ENCODE data around the gene DLEU7. TPM values are rescaled to one million over a fixed set of nuclear protein-coding genes. Genes with fewer than 3 reads are reported as not detected.

Gene DLEU7
- total RNA-seq, 1 experiment from 2014 or later = not detected

DNA sequence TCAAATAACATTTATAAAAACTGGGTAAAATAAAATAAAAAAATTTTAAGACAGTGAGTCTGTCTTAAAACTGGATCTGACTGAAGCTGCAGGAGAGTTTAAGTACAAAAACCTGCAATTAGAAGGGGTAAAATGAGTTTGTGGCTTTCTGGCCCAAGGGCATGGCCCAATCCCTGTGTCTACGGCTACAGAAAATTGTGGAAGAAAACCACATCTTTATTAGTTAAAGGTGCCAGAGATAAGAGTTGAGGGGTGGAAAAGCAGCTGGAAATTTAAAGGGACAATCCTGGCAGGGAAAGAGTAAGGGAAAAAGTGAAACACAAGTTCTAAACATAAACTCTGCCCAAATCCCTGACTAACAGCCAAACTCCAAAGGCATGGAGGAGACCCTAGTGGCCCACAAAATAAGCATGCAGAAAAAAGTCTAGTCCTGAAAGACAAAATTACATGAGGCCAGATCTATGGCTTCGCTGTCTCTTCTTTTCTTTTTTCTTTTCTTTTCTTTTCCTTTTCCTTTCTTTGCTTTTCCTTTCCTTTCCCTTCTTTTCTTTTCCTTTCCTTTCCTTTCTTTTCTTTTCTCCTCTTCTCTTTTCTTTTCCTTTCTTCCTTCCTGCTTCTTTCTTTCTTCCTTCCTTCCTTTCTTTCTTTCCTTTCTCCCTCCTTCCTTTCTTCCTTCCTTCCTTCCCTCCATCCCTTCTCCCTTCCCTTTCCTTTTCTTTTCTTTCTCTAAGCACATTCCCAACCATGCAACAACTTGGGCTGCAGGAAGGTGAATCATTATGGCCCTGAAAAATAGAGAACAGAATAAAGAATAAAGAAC is 23.5 kb upstream of the DLEU7 start:
- DNase-seq (ENCODE audit: low read depth in 1 of 2, low spot score in 2 of 2) = no peak
- Histone ChIP-seq H3K4me1 (replicated peaks) (no peaks in the 10 kb centered on the region), H3K36me3 (no peaks in the 10 kb centered on the region)

GRCh38 chr13:50864492-50864891 is 21.0 kb upstream of the DLEU7 start:
- Histone ChIP-seq H3K27me3 (replicated peaks) (no peaks in the 10 kb centered on the region), H3K36me3 (no peaks in the 10 kb centered on the region), H3K9me3 (replicated peaks) (no peaks in the 10 kb centered on the region), H3K4me1 (replicated peaks) (no peaks in the 10 kb centered on the region), H3K4me3 (no peak overlapping the region), H3K27ac (no peak overlapping the region)
- no peak for DNase-seq (ENCODE audit: low read depth in 1 of 2, low spot score in 2 of 2)

More for the DNA sequence above, 23.5 kb upstream of the DLEU7 start:
- Histone ChIP-seq H3K4me3 (no peak overlapping the region), H3K27me3 (replicated peaks) (no peaks in the 10 kb centered on the region), H3K9me3 (replicated peaks) (no peaks in the 10 kb centered on the region), H3K27ac (no peak overlapping the region)

DNA sequence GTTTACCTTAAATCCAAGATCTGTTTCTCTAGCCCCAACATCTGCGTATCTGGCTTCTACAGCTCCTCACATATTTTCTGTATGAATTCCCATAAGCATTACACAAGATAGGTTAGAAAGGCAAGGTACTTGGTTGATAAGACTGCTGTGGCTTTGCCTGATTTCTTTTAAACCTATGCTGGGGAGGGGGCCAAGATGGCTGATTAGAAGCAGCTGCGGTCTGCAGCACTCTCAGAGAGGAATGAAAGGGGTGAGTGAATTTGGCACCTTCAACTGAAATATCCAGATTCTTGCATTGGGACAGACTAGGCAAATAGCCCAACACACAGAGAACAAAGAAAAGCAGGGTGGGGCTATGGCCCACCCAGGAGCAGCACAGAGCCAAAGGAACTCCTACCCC is 12.2 kb upstream of the DLEU7 start:
- no peaks in the 10 kb centered on the region for H3K36me3 ChIP-seq
- no peaks in the 10 kb centered on the region for H3K4me1 ChIP-seq (replicated peaks)
- H3K27me3 ChIP-seq (replicated peaks) = no peaks in the 10 kb centered on the region
- H3K27ac ChIP-seq = no peak overlapping the region
- DNase-seq (ENCODE audit: low read depth in 1 of 2, low spot score in 2 of 2) = no peak
- H3K9me3 ChIP-seq (replicated peaks) = no peaks in the 10 kb centered on the region
- H3K4me3 ChIP-seq = no peak overlapping the region

- no peaks in the 10 kb centered on the region for H3K36me3 ChIP-seq
- H3K4me3 ChIP-seq = no peak overlapping the region
- no peak overlapping the region for H3K27ac ChIP-seq
- H3K9me3 ChIP-seq (replicated peaks) = no peaks in the 10 kb centered on the region
- H3K4me1 ChIP-seq (replicated peaks) = no peaks in the 10 kb centered on the region
- H3K27me3 ChIP-seq (replicated peaks) = no peaks in the 10 kb centered on the region; the same call in 1 of the 2 replicates
- no peak for DNase-seq (ENCODE audit: low read depth in 1 of 2, low spot score in 2 of 2)
These were observed 7.0 kb upstream of the DLEU7 start for GRCh38 chr13:50850445-50850844.

DNA sequence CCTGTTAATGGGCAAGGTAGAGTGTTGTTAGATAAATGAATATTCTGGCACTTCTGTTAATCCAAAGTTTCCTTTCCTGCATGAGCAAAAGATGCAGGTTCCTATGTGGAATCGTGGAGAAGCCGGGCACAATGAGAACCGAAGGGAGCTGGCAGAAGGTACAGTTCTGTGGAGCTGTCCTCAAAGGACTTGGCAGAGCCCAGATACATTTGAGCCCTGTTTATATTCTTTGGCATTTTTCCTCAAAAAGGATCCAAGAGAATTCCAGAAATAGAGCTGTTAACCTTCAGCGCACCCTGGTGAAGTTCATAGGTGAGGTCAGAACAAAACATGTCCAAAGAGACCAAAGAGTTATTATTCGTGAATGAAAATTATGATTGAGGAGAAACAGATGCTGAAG is 4.0 kb upstream of the DLEU7 start:
- no peaks in the 10 kb centered on the region for H3K4me1 ChIP-seq (replicated peaks)
- H3K27me3 ChIP-seq (replicated peaks) = no peaks in the 10 kb centered on the region; the same call in 1 of the 2 replicates
- H3K27ac ChIP-seq = no peak overlapping the region
- H3K9me3 ChIP-seq (replicated peaks) = no peaks in the 10 kb centered on the region
- DNase-seq (ENCODE audit: low read depth in 1 of 2, low spot score in 2 of 2) = no peak
- H3K4me3 ChIP-seq = no peak overlapping the region
- no peaks in the 10 kb centered on the region for H3K36me3 ChIP-seq

GRCh38 chr13:50846861-50847475 is 3.5 kb upstream of the DLEU7 start:
- no peak for DNase-seq (ENCODE audit: low read depth in 1 of 2, low spot score in 2 of 2)
- Histone ChIP-seq H3K36me3 (no peaks in the 10 kb centered on the region), H3K27ac (no peak overlapping the region), H3K4me1 (replicated peaks) (no peaks in the 10 kb centered on the region), H3K9me3 (replicated peaks) (no peaks in the 10 kb centered on the region), H3K27me3 (replicated peaks) (no peaks in the 10 kb centered on the region; the same call in 1 of the 2 replicates), H3K4me3 (no peak overlapping the region)

GRCh38 chr13:50845211-50845610 is 1.7 kb upstream of the DLEU7 start:
- no peak overlapping the region for H3K27ac ChIP-seq
- H3K4me3 ChIP-seq = no peak overlapping the region
- no peaks in the 10 kb centered on the region for H3K4me1 ChIP-seq (replicated peaks)
- no peak for DNase-seq (ENCODE audit: low read depth in 1 of 2, low spot score in 2 of 2)
- no peaks in the 10 kb centered on the region; the same call in 1 of the 2 replicates for H3K27me3 ChIP-seq (replicated peaks)
- no peaks in the 10 kb centered on the region for H3K36me3 ChIP-seq
- H3K9me3 ChIP-seq (replicated peaks) = no peaks in the 10 kb centered on the region

- Histone ChIP-seq H3K9me3 (replicated peaks) (no peaks in the 10 kb centered on the region), H3K4me3 (no peak overlapping the region), H3K4me1 (replicated peaks) (no peaks in the 10 kb centered on the region), H3K27me3 (replicated peaks) (no peaks in the 10 kb centered on the region; the same call in 1 of the 2 replicates), H3K36me3 (no peaks in the 10 kb centered on the region), H3K27ac (no peak overlapping the region)
- no peak for DNase-seq (ENCODE audit: low read depth in 1 of 2, low spot score in 2 of 2)
These were observed 788 bp upstream of the DLEU7 start for GRCh38 chr13:50844084-50844875.

DNA sequence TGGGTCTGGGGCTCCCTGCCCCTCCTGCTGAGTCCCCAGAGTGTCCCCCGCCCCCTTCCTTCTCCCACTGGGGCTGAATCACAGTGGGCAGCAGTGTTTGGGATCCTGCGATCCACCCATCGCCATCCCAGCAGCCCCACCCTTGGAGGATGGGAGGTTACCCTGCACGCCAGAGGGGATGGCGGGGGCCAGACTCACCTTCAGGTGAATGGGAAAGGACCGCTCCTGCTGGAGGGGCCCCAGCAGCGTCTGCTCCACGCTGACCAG is 569 bp downstream of the DLEU7 start:
- H3K36me3 ChIP-seq = no peaks in the 10 kb centered on the region
- no peaks in the 10 kb centered on the region for H3K9me3 ChIP-seq (replicated peaks)
- no peaks in the 10 kb centered on the region for H3K4me1 ChIP-seq (replicated peaks)
- no peak for DNase-seq (ENCODE audit: low read depth in 1 of 2, low spot score in 2 of 2)
- no peak overlapping the region for H3K27ac ChIP-seq
- H3K4me3 ChIP-seq = no peak overlapping the region
- no peaks in the 10 kb centered on the region for H3K27me3 ChIP-seq (replicated peaks)

- Histone ChIP-seq H3K9me3 (replicated peaks) (no peaks in the 10 kb centered on the region), H3K4me1 (replicated peaks) (no peaks in the 10 kb centered on the region), H3K27ac (no peak overlapping the region), H3K4me3 (no peak overlapping the region), H3K27me3 (replicated peaks) (no peaks in the 10 kb centered on the region), H3K36me3 (no peaks in the 10 kb centered on the region)
- no peak for DNase-seq (ENCODE audit: low read depth in 1 of 2, low spot score in 2 of 2)
These were observed 1.1 kb downstream of the DLEU7 start for GRCh38 chr13:50842251-50842989.

GRCh38 chr13:50841786-50842185 is 1.7 kb downstream of the DLEU7 start:
- Histone ChIP-seq H3K9me3 (replicated peaks) (no peaks in the 10 kb centered on the region), H3K4me1 (replicated peaks) (no peaks in the 10 kb centered on the region), H3K27me3 (replicated peaks) (no peaks in the 10 kb centered on the region), H3K4me3 (no peak overlapping the region), H3K36me3 (no peaks in the 10 kb centered on the region), H3K27ac (no peak overlapping the region)
- no peak for DNase-seq (ENCODE audit: low read depth in 1 of 2, low spot score in 2 of 2)

DNA sequence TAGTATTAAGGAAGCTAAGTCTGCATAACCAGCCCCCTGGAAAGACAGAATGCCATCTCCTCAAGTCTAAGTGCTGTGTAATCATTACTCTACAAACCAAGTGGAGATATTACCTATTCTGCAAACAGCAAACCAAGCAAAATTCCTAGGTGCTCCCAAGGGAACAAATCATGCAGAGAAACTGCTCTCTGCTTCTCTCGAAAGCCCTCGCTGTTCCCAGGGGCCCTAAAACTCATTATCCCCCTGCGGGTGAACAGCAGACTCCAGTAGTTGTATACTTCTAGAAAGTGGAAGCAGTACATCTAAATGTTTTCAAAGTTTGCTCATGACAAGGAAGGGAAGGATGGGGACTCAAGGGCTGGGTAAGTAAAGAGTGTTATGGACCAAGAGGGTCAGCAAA is 3.2 kb downstream of the DLEU7 start:
- no peak for DNase-seq (ENCODE audit: low read depth in 1 of 2, low spot score in 2 of 2)
- H3K27ac ChIP-seq = no peak overlapping the region
- H3K9me3 ChIP-seq (replicated peaks) = no peaks in the 10 kb centered on the region
- no peak overlapping the region for H3K4me3 ChIP-seq
- no peaks in the 10 kb centered on the region for H3K4me1 ChIP-seq (replicated peaks)
- H3K27me3 ChIP-seq (replicated peaks) = no peaks in the 10 kb centered on the region
- no peaks in the 10 kb centered on the region for H3K36me3 ChIP-seq

DNA sequence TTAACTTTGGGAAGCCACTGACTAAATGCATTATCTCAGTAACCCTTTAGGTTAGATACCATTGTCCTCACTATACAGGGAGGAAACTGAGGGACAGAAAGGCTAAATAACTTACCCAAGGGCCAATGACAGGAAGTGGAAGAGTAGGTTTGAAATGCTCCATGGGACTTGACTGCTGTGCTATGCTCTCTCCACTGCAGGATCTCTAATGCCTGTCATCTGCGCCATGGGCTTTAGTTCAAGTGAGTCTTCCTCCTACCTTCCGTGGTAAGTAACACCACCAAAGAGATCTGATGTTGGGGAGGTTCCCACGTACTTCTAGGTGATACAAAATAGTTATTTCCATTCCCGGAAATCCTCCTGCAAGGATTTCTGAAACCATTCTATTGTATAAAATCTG is 3.7 kb downstream of the DLEU7 start:
- H3K27ac ChIP-seq = no peak overlapping the region
- no peak for DNase-seq (ENCODE audit: low read depth in 1 of 2, low spot score in 2 of 2)
- H3K27me3 ChIP-seq (replicated peaks) = no peaks in the 10 kb centered on the region
- H3K4me3 ChIP-seq = no peak overlapping the region
- no peaks in the 10 kb centered on the region for H3K9me3 ChIP-seq (replicated peaks)
- H3K4me1 ChIP-seq (replicated peaks) = no peaks in the 10 kb centered on the region
- H3K36me3 ChIP-seq = no peaks in the 10 kb centered on the region
